Colonic mucosa (tissue), 4 donors: ENCODE results near the gene ZNF836. TPM values are rescaled to one million over a fixed set of nuclear protein-coding genes. Genes with fewer than 3 reads are reported as not detected.

ENCODE experiments used
- DNase-seq: peaks from one replicate; pipeline ENCODE4 v3.0.0-alpha.2; 2020
- H3K27ac ChIP-seq: fragments of 200-600 bp; one replicate; pipeline ENCODE4 v1.8.0; 2021
- H3K27me3 ChIP-seq: fragments of 200-600 bp; one replicate; pipeline ENCODE4 v1.8.0; 2021
- H3K36me3 ChIP-seq: fragments of 200-600 bp; one replicate; pipeline ENCODE4 v1.8.0; 2021
- H3K4me1 ChIP-seq: fragments of 200-600 bp; one replicate; pipeline ENCODE4 v1.8.0; 2021; ENCODE audit warnings: mild to moderate bottlenecking
- H3K4me3 ChIP-seq: fragments of 200-600 bp; one replicate; pipeline ENCODE4 v1.8.0; 2021
- H3K9ac ChIP-seq, 2 donors: one replicate each; pipeline ENCODE4 v1.7.0; 2013; ENCODE audit warnings: control low read depth in 2 of 2, low read depth in 2 of 2, low read length in 2 of 2
- H3K9me3 ChIP-seq: fragments of 200-600 bp; one replicate; pipeline ENCODE4 v1.8.0; 2021
- CTCF ChIP-seq: fragments of 200-600 bp; IDR thresholded peaks from one replicate; pipeline ENCODE4 v1.8.0; 2022; ENCODE audit warnings: antibody characterized with exemption, mild to moderate bottlenecking
- intact Hi-C: fragments of 100-400 bp; cut with DNase I; formaldehyde crosslinking; loops from one replicate; pipeline ENCODE4 v1.14.1; 2022
- total RNA-seq, 2 donors: library from RNA; stranded (reverse); fragmentation: NEBNext Ultra II Directional in 1 of 2; extraction: Animal tissue kit (Norgen Biotek cat#: 25700) in 1 of 2; gene quantifications; one replicate each; pipeline ENCODE4 v1.2.1, GENCODE V29; 2021
- donor health status: healthy.
- donor health status: DM: no; HTN: no; CAD: no.
- donor health status: DM: no; HTN: no; CAD: no.

ZNF836 gene
- total RNA-seq, 2 donors from 2014 or later = 10.2 to 10.6 TPM

GRCh38 chr19:52112624-52113023 lies 58.8 kb downstream of the ZNF836 start:
- intact Hi-C loops = no loop called here
- Histone ChIP-seq H3K36me3 (peaks cover 16% of the 10 kb centered on the region), H3K4me3 (no peak overlapping the region), H3K27ac (no peak overlapping the region), H3K27me3 (no peaks in the 10 kb centered on the region), H3K9me3 (peaks cover 41% of the 10 kb centered on the region), H3K9ac (no peak overlapping the region), H3K4me1 (no peaks in the 10 kb centered on the region)
- no peak for DNase-seq
- TF ChIP-seq CTCF = no peak

DNA sequence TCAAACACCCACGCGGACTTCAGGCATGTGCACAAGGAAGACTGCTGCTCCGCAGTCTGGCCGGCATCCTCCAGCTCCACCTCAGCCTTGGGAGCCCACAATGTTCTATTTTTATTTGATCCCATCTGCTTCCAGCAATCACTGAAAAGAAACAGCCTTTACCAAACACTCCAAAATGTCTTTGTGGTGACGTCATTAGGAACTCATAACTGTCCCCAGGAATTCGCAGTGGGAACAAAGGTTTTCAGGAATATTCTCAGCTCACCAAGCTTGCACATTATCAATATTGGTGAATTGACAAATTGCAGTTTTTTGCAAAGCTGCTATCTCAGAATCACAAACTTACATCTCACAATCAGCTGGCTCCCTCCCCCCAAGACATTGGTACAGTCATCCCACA lies 60.6 kb downstream of the ZNF836 start:
- Histone ChIP-seq H3K9me3 (peaks cover 41% of the 10 kb centered on the region), H3K36me3 (peaks cover 6% of the 10 kb centered on the region), H3K4me3 (no peak overlapping the region), H3K9ac (no peak overlapping the region), H3K27ac (no peak overlapping the region), H3K27me3 (no peaks in the 10 kb centered on the region), H3K4me1 (no peaks in the 10 kb centered on the region)
- intact Hi-C loops = no loop called here
- DNase-seq = no peak
- TF ChIP-seq CTCF = no peak

Other genes with a start within 250 kb of the ZNF836 start
- 1 to 10 TPM; 4.2 to 4.4 TPM for gene ZNF613, start 244.1 kb downstream of the ZNF836 start, total RNA-seq
- 10 to 100 TPM; 10.5 to 11.1 TPM for gene ZNF350, start 184.8 kb downstream of the ZNF836 start, total RNA-seq
- gene ZNF615, start 163.4 kb downstream of the ZNF836 start, total RNA-seq = 1 to 10 TPM; 4.6 to 4.7 TPM
- 1 to 10 TPM; 3.3 to 4.2 TPM for gene ZNF614, start 143.2 kb downstream of the ZNF836 start, total RNA-seq
- gene ZNF432, start 122.8 kb downstream of the ZNF836 start, total RNA-seq = 1 to 10 TPM; 7.7 to 7.8 TPM
- 10 to 100 TPM; 12.5 to 12.8 TPM for gene ZNF841, start 75.9 kb downstream of the ZNF836 start, total RNA-seq
- gene ZNF616, start 31.7 kb downstream of the ZNF836 start, total RNA-seq = 1 to 10 TPM; 6.8 to 8.5 TPM
- 100 to 1,000 TPM; 273 to 378 TPM for gene PPP2R1A, start 18.4 kb upstream of the ZNF836 start, total RNA-seq
- gene ZNF766, start 98.0 kb upstream of the ZNF836 start, total RNA-seq = 10 to 100 TPM in 1 of 2 donors, 1 to 10 TPM in 1; 7.5 to 10.6 TPM
- gene ZNF480, start 125.5 kb upstream of the ZNF836 start, total RNA-seq = 10 to 100 TPM; 13.2 TPM
- 1 to 10 TPM in 1 of 2 donors, under 1 TPM in 1; 0.84 to 1.6 TPM for gene ZNF610, start 164.6 kb upstream of the ZNF836 start, total RNA-seq
- 1 to 10 TPM; 8.1 to 8.3 TPM for gene ZNF880, start 198.3 kb upstream of the ZNF836 start, total RNA-seq
- 10 to 100 TPM in 1 of 2 donors, 1 to 10 TPM in 1; 7.8 to 11.5 TPM for gene ZNF528, start 226.2 kb upstream of the ZNF836 start, total RNA-seq